ENCODE measurements around the gene SIM1.

Gene SIM1

GRCh38 chr6:100456141-100456907 lies 8.4 kb downstream of the SIM1 start:
- DNase-seq: no peak

- DNase-seq: no peak
Measured at GRCh38 chr6:100455230-100456124, 9.2 kb downstream of the SIM1 start.

GRCh38 chr6:100454551-100455229 lies 10.0 kb downstream of the SIM1 start:
- no peak for DNase-seq

- DNase-seq: no peak
Measured at GRCh38 chr6:100453701-100454521, 10.8 kb downstream of the SIM1 start.

GRCh38 chr6:100452998-100453397 lies 11.7 kb downstream of the SIM1 start:
- DNase-seq: no peak

- DNase-seq: no peak
Measured at GRCh38 chr6:100451577-100451976, 13.1 kb downstream of the SIM1 start.

- DNase-seq: no peak
Measured at GRCh38 chr6:100449239-100449691, 15.5 kb downstream of the SIM1 start.

GRCh38 chr6:100447900-100448748 lies 16.6 kb downstream of the SIM1 start:
- no peak for DNase-seq

GRCh38 chr6:100447081-100447899 lies 17.4 kb downstream of the SIM1 start:
- DNase-seq: no peak

- DNase-seq: no peak
Measured at GRCh38 chr6:100446115-100447080, 18.3 kb downstream of the SIM1 start.

GRCh38 chr6:100445512-100445911 lies 19.2 kb downstream of the SIM1 start:
- no peak for DNase-seq

- DNase-seq: no peak
Measured at GRCh38 chr6:100440935-100441334, 23.8 kb downstream of the SIM1 start.

GRCh38 chr6:100435299-100435698 lies 29.4 kb downstream of the SIM1 start:
- no peak for DNase-seq

- no peak for DNase-seq
Measured at GRCh38 chr6:100433726-100434435, 30.8 kb downstream of the SIM1 start.

- no peak for DNase-seq
Measured at GRCh38 chr6:100432136-100432535, 32.6 kb downstream of the SIM1 start.

- no peak for DNase-seq
Measured at GRCh38 chr6:100430962-100431361, 33.8 kb downstream of the SIM1 start.

- DNase-seq: no peak
Measured at GRCh38 chr6:100427452-100427851, 37.3 kb downstream of the SIM1 start.

GRCh38 chr6:100426744-100427338 lies 37.9 kb downstream of the SIM1 start:
- DNase-seq: no peak
